ENCODE measurements around the gene HBS1L. TPM values are rescaled to one million over a fixed set of nuclear protein-coding genes. Genes with fewer than 3 reads are reported as not detected.

Gene HBS1L
- polyA plus RNA-seq, 1 donor (not counting 4 experiments of a cell fraction or from before 2014, with no cell fraction given), result 61.6 TPM

GRCh38 chr6:135033238-135033637, 21.4 kb downstream of the HBS1L start:
- no peaks in the 10 kb centered on the region for H3K9me3 ChIP-seq (ENCODE audit: control insufficient read depth, low read depth, low read length)
- dilution Hi-C loops (cut with MboI; ENCODE audit: extremely low pct_ligation_motif_present, low sequenced_read_pairs), result no loop called here
- no peak overlapping the region for H3K4me2 ChIP-seq (ENCODE audit: control insufficient read depth, extremely low read depth, insufficient read depth, low read depth, low read length)
- FAIRE-seq (peak; percentile 58), DNase-seq (ENCODE audit: low read depth, low spot score) (no peak)
- H2AFZ ChIP-seq (ENCODE audit: control insufficient read depth, low read length), result no peak overlapping the region
- no peak overlapping the region for H3K4me3 ChIP-seq (ENCODE audit: control insufficient read depth in 2 of 3, extremely low read depth in 1 of 3, insufficient read depth in 2 of 3, low read depth in 1 of 3, low read length in 3 of 3)
- peaks cover 18% of the 10 kb centered on the region for H3K79me2 ChIP-seq (ENCODE audit: control insufficient read depth, insufficient read depth, low read length)
- H3K9ac ChIP-seq (ENCODE audit: control insufficient read depth, extremely low read depth, insufficient read depth, low read length), result no peak overlapping the region
- no peaks in the 10 kb centered on the region for H3K27me3 ChIP-seq (ENCODE audit: control insufficient read depth, extremely low read depth, insufficient read depth, low read length)
- H3K27ac ChIP-seq (ENCODE audit: control insufficient read depth, insufficient read depth, low read length), result no peak overlapping the region
- no peaks in the 10 kb centered on the region for H4K20me1 ChIP-seq (ENCODE audit: control insufficient read depth, extremely low read depth, insufficient read depth, low read length)
- H3K9me1 ChIP-seq (ENCODE audit: control insufficient read depth, extremely low read depth, insufficient read depth, low read length), result no peaks in the 10 kb centered on the region
- TF ChIP-seq EZH2 (IDR thresholded peaks at IDR 0.05; ENCODE audit: low read length) (no peak), CTCF (optimal IDR thresholded peaks at IDR 0.05 in 1 of 3, IDR thresholded peaks at IDR 0.05 in 1 of 3, conservative IDR thresholded peaks at IDR 0.05 in 1 of 3; ENCODE audit: extremely low read depth in 1 of 3, insufficient read depth in 2 of 3, low read length in 3 of 3) (no peak)
- peaks cover 5 to 6% of the 10 kb centered on the region in 2 experiments for H3K36me3 ChIP-seq (ENCODE audit: control insufficient read depth in 2 of 2, extremely low read depth in 1 of 2, insufficient read depth in 2 of 2, low read length in 2 of 2)
- H3K4me1 ChIP-seq (ENCODE audit: control insufficient read depth, extremely low read depth, insufficient read depth, low read length), result no peaks in the 10 kb centered on the region

- peaks cover 24% of the 10 kb centered on the region for H3K79me2 ChIP-seq (ENCODE audit: control insufficient read depth, insufficient read depth, low read length)
- no peaks in the 10 kb centered on the region for H3K4me1 ChIP-seq (ENCODE audit: control insufficient read depth, extremely low read depth, insufficient read depth, low read length)
- FAIRE-seq, result no peak
- no peak overlapping the region for H3K9ac ChIP-seq (ENCODE audit: control insufficient read depth, extremely low read depth, insufficient read depth, low read length)
- H4K20me1 ChIP-seq (ENCODE audit: control insufficient read depth, extremely low read depth, insufficient read depth, low read length), result no peaks in the 10 kb centered on the region
- DNase-seq (ENCODE audit: low read depth, low spot score), result no peak
- no peak overlapping the region for H3K4me2 ChIP-seq (ENCODE audit: control insufficient read depth, extremely low read depth, insufficient read depth, low read depth, low read length)
- no peak overlapping the region for H3K4me3 ChIP-seq (ENCODE audit: control insufficient read depth in 2 of 3, extremely low read depth in 1 of 3, insufficient read depth in 2 of 3, low read depth in 1 of 3, low read length in 3 of 3)
- no peaks in the 10 kb centered on the region for H3K27me3 ChIP-seq (ENCODE audit: control insufficient read depth, extremely low read depth, insufficient read depth, low read length)
- no peaks in the 10 kb centered on the region for H3K9me1 ChIP-seq (ENCODE audit: control insufficient read depth, extremely low read depth, insufficient read depth, low read length)
- dilution Hi-C loops (cut with MboI; ENCODE audit: extremely low pct_ligation_motif_present, low sequenced_read_pairs), result no loop called here
- no peak overlapping the region for H2AFZ ChIP-seq (ENCODE audit: control insufficient read depth, low read length)
- H3K36me3 ChIP-seq (ENCODE audit: control insufficient read depth in 2 of 2, extremely low read depth in 1 of 2, insufficient read depth in 2 of 2, low read length in 2 of 2), result peaks cover 5 to 6% of the 10 kb centered on the region in 2 experiments
- H3K9me3 ChIP-seq (ENCODE audit: control insufficient read depth, low read depth, low read length), result no peaks in the 10 kb centered on the region
- no peak overlapping the region for H3K27ac ChIP-seq (ENCODE audit: control insufficient read depth, insufficient read depth, low read length)
- TF ChIP-seq EZH2 (IDR thresholded peaks at IDR 0.05; ENCODE audit: low read length) (no peak), CTCF (optimal IDR thresholded peaks at IDR 0.05 in 1 of 3, IDR thresholded peaks at IDR 0.05 in 1 of 3, conservative IDR thresholded peaks at IDR 0.05 in 1 of 3; ENCODE audit: extremely low read depth in 1 of 3, insufficient read depth in 2 of 3, low read length in 3 of 3) (no peak)
Measured at GRCh38 chr6:135030532-135031178, 24.0 kb downstream of the HBS1L start.

Data from keratinocyte (primary cell).